Liver (tissue), 3 donors: ENCODE results near the gene SLMAP.

Source experiments
- ATF3 ChIP-seq: IDR thresholded peaks from 2 replicates; pipeline ENCODE4 v1.6.1; 2016; ENCODE audit warnings: antibody characterized with exemption
- CTCF ChIP-seq: fragments of 150-350 bp; IDR thresholded peaks from 2 replicates; pipeline ENCODE4 v1.5.1; 2017; ENCODE audit warnings: improper control_type of control experiment, low read depth, low read length; ENCODE audit not compliant: missing input control
- EGR1 ChIP-seq, 2 donors: IDR thresholded peaks; 2 replicates each; pipeline ENCODE4 v1.6.1; 2016 to 2018; ENCODE audit warnings: antibody characterized with exemption in 2 of 2, low read depth in 2 of 2
- MAX ChIP-seq: IDR thresholded peaks from 2 replicates; pipeline ENCODE4 v1.6.1; 2016; ENCODE audit warnings: antibody characterized with exemption
- RAD21 ChIP-seq, 2 donors: IDR thresholded peaks; 2 replicates each; pipeline ENCODE4 v1.6.1; 2016; ENCODE audit warnings: antibody characterized with exemption in 2 of 2, mild to moderate bottlenecking in 2 of 2
- SP1 ChIP-seq: IDR thresholded peaks from 2 replicates; pipeline ENCODE4 v1.6.1; 2018; ENCODE audit warnings: antibody characterized with exemption, mild to moderate bottlenecking
- TAF1 ChIP-seq: conservative IDR thresholded peaks from 2 replicates; pipeline ENCODE4 v1.6.1; 2016; ENCODE audit warnings: antibody characterized with exemption, mild to moderate bottlenecking
- donor health status: healthy.
- donor health status: healthy.

GRCh38 chr3:57942872-57943283 lies 186.8 kb downstream of the SLMAP start:
- no peak for TF ChIP-seq CTCF
- TF ChIP-seq SP1 = no peak
- no peak for TF ChIP-seq ATF3
- no peak for TF ChIP-seq EGR1 (IDR thresholded peaks at IDR 0.05; ENCODE audit: low read depth in 2 of 2)
- no peak for TF ChIP-seq RAD21 (IDR thresholded peaks at IDR 0.05)
- TF ChIP-seq MAX = no peak
- no peak for TF ChIP-seq TAF1
